Measurements from ENCODE around the gene WIZ. TPM values are rescaled to one million over a fixed set of nuclear protein-coding genes. Genes with fewer than 3 reads are reported as not detected.
A peak's percentile ranks its signal among the peaks of the same experiment; 100 is the strongest.

WIZ gene
- total and polyA plus RNA-seq, 10 of the 15 experiments (the other 5 are each of a cell fraction or from before 2014, with no cell fraction given), result 0.10 to 26.7 (median 2.7) TPM

DNA sequence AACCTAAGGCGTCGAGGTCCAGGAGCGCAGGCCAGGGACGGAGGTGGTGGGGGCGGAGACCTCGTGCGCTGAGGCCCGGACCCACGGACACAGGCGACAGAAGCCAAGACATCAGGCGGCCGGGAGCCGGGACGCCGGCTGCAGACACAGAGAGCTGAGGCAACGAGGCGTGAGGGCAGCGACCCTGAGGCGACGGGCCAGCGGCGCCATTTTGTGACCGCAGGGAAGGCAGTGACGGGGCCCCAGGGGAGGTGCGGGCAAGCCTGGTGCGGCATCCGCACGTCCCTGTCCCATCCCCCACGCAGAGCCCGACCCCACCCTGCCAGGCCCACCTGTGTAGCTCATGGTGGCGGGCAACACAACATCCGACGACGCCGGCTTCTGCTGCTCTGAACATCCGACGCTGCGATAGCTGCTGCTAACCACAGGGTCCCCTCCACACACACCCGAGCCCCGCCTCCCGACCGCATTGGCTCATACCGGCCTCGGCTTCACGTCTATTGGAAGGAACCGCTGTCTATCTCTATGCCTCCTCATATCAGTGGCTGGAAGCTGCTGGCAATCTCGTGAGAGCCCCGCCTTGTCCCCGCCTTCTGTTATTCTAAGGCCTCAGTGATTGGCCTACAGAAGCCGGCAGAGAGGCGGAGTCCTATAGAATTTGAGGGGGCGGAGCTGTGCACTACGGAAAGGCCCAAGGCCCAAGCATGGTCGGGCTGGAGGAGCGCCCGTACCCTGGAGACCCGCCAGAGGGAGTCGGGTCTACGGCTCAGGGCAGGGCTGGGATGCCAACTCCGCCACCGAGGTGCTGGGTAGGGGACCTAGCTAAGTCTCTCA lies 31.0 kb downstream of the WIZ start, which contains the start of gene AKAP8L (continued):
- TF ChIP-seq, protein P1, sequence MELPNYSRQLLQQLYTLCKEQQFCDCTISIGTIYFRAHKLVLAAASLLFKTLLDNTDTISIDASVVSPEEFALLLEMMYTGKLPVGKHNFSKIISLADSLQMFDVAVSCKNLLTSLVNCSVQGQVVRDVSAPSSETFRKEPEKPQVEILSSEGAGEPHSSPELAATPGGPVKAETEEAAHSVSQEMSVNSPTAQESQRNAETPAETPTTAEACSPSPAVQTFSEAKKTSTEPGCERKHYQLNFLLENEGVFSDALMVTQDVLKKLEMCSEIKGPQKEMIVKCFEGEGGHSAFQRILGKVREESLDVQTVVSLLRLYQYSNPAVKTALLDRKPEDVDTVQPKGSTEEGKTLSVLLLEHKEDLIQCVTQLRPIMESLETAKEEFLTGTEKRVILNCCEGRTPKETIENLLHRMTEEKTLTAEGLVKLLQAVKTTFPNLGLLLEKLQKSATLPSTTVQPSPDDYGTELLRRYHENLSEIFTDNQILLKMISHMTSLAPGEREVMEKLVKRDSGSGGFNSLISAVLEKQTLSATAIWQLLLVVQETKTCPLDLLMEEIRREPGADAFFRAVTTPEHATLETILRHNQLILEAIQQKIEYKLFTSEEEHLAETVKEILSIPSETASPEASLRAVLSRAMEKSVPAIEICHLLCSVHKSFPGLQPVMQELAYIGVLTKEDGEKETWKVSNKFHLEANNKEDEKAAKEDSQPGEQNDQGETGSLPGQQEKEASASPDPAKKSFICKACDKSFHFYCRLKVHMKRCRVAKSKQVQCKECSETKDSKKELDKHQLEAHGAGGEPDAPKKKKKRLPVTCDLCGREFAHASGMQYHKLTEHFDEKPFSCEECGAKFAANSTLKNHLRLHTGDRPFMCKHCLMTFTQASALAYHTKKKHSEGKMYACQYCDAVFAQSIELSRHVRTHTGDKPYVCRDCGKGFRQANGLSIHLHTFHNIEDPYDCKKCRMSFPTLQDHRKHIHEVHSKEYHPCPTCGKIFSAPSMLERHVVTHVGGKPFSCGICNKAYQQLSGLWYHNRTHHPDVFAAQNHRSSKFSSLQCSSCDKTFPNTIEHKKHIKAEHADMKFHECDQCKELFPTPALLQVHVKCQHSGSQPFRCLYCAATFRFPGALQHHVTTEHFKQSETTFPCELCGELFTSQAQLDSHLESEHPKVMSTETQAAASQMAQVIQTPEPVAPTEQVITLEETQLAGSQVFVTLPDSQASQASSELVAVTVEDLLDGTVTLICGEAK (IDR thresholded peaks at IDR 0.05; ENCODE audit: borderline replicate concordance), result peak; percentile 55; the same call in 1 of the 2 replicates
- TF ChIP-seq YY1 (IDR thresholded peaks at IDR 0.05; ENCODE audit: low read depth, low read length), result peak; percentile 97
- TF ChIP-seq, protein P2, sequence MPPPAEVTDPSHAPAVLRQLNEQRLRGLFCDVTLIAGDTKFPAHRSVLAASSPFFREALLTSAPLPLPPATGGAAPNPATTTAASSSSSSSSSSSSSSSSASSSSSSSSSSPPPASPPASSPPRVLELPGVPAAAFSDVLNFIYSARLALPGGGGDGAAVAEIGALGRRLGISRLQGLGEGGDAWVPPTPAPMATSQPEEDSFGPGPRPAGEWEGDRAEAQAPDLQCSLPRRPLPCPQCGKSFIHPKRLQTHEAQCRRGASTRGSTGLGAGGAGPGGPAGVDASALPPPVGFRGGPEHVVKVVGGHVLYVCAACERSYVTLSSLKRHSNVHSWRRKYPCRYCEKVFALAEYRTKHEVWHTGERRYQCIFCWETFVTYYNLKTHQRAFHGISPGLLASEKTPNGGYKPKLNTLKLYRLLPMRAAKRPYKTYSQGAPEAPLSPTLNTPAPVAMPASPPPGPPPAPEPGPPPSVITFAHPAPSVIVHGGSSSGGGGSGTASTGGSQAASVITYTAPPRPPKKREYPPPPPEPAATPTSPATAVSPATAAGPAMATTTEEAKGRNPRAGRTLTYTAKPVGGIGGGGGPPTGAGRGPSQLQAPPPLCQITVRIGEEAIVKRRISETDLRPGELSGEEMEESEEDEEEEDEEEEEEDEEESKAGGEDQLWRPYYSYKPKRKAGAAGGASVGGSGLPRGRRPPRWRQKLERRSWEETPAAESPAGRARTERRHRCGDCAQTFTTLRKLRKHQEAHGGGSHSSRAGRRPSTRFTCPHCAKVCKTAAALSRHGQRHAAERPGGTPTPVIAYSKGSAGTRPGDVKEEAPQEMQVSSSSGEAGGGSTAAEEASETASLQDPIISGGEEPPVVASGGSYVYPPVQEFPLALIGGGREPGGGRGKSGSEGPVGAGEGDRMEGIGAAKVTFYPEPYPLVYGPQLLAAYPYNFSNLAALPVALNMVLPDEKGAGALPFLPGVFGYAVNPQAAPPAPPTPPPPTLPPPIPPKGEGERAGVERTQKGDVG (CRISPR knock-in tag; IDR thresholded peaks at IDR 0.05), result no peak
- no peak; the same call in none of the 2 replicates for TF ChIP-seq ZNF207 (IDR thresholded peaks at IDR 0.05; ENCODE audit: borderline replicate concordance)
- TF ChIP-seq SREBF2 (IDR thresholded peaks at IDR 0.05; ENCODE audit: low read length), result no peak
- TF ChIP-seq, protein P3, sequence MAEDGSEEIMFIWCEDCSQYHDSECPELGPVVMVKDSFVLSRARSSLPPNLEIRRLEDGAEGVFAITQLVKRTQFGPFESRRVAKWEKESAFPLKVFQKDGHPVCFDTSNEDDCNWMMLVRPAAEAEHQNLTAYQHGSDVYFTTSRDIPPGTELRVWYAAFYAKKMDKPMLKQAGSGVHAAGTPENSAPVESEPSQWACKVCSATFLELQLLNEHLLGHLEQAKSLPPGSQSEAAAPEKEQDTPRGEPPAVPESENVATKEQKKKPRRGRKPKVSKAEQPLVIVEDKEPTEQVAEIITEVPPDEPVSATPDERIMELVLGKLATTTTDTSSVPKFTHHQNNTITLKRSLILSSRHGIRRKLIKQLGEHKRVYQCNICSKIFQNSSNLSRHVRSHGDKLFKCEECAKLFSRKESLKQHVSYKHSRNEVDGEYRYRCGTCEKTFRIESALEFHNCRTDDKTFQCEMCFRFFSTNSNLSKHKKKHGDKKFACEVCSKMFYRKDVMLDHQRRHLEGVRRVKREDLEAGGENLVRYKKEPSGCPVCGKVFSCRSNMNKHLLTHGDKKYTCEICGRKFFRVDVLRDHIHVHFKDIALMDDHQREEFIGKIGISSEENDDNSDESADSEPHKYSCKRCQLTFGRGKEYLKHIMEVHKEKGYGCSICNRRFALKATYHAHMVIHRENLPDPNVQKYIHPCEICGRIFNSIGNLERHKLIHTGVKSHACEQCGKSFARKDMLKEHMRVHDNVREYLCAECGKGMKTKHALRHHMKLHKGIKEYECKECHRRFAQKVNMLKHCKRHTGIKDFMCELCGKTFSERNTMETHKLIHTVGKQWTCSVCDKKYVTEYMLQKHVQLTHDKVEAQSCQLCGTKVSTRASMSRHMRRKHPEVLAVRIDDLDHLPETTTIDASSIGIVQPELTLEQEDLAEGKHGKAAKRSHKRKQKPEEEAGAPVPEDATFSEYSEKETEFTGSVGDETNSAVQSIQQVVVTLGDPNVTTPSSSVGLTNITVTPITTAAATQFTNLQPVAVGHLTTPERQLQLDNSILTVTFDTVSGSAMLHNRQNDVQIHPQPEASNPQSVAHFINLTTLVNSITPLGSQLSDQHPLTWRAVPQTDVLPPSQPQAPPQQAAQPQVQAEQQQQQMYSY (CRISPR knock-in tag; IDR thresholded peaks at IDR 0.05), result no peak
- TF ChIP-seq, protein P4, sequence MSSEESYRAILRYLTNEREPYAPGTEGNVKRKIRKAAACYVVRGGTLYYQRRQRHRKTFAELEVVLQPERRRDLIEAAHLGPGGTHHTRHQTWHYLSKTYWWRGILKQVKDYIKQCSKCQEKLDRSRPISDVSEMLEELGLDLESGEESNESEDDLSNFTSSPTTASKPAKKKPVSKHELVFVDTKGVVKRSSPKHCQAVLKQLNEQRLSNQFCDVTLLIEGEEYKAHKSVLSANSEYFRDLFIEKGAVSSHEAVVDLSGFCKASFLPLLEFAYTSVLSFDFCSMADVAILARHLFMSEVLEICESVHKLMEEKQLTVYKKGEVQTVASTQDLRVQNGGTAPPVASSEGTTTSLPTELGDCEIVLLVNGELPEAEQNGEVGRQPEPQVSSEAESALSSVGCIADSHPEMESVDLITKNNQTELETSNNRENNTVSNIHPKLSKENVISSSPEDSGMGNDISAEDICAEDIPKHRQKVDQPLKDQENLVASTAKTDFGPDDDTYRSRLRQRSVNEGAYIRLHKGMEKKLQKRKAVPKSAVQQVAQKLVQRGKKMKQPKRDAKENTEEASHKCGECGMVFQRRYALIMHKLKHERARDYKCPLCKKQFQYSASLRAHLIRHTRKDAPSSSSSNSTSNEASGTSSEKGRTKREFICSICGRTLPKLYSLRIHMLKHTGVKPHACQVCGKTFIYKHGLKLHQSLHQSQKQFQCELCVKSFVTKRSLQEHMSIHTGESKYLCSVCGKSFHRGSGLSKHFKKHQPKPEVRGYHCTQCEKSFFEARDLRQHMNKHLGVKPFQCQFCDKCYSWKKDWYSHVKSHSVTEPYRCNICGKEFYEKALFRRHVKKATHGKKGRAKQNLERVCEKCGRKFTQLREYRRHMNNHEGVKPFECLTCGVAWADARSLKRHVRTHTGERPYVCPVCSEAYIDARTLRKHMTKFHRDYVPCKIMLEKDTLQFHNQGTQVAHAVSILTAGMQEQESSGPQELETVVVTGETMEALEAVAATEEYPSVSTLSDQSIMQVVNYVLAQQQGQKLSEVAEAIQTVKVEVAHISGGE (CRISPR knock-in tag; IDR thresholded peaks at IDR 0.05), result no peak
- TF ChIP-seq RUNX3 (IDR thresholded peaks at IDR 0.05; ENCODE audit: low read length), result peak; percentile 94
- no peak for TF ChIP-seq CBX5 (IDR thresholded peaks at IDR 0.05; ENCODE audit: low read depth)
- no peak for TF ChIP-seq CHD1 (IDR thresholded peaks at IDR 0.05; ENCODE audit: low read depth, low read length)
- TF ChIP-seq, protein P5, sequence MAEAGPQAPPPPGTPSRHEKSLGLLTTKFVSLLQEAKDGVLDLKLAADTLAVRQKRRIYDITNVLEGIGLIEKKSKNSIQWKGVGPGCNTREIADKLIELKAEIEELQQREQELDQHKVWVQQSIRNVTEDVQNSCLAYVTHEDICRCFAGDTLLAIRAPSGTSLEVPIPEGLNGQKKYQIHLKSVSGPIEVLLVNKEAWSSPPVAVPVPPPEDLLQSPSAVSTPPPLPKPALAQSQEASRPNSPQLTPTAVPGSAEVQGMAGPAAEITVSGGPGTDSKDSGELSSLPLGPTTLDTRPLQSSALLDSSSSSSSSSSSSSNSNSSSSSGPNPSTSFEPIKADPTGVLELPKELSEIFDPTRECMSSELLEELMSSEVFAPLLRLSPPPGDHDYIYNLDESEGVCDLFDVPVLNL (IDR thresholded peaks at IDR 0.05; ENCODE audit: low read depth, low read length), result peak; percentile 9; the same call in 1 of the 2 replicates
- peak; percentile 47 for TF ChIP-seq CREB1 (IDR thresholded peaks at IDR 0.05; ENCODE audit: low read depth)
